GM12892 (cell line): Measurements from ENCODE around the gene DAGLA.

Experiments
- POLR2A ChIP-seq: IDR thresholded peaks from 2 replicates; pipeline ENCODE4 v1.6.1; 2011; ENCODE audit warnings: low read depth, low read length, control low read depth
- POLR2AphosphoS5 ChIP-seq: IDR thresholded peaks from 2 replicates; pipeline ENCODE4 v1.6.1; 2011; ENCODE audit warnings: low read depth, low read length, control low read depth
- TAF1 ChIP-seq: IDR thresholded peaks from 2 replicates; pipeline ENCODE4 v1.6.1; 2011; ENCODE audit warnings: low read depth, mild to moderate bottlenecking, control low read depth, low read length, borderline replicate concordance

DNA sequence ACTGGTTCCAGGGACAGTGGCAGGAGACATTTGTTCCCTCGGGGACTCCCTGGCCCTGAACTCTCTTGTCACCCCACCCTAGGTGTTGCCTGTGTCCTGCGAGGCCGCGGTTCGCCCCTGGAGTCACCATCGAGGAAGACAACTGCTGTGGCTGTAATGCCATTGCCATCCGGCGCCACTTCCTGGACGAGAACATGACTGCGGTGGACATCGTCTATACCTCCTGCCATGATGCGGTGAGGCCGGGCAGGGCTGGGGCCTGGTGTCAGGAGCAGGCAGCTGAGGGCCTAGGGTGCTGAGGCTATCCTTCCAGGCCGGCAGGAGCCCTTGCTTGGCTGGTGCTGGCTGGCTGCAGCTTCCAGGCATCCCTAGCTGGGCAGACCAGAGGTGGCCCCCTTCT, 54.6 kb downstream of the DAGLA start:
- TF ChIP-seq POLR2AphosphoS5 (no peak), POLR2A (no peak), TAF1 (no peak)
